Measurements from ENCODE around the gene NRSN2.

Gene NRSN2, protein sequence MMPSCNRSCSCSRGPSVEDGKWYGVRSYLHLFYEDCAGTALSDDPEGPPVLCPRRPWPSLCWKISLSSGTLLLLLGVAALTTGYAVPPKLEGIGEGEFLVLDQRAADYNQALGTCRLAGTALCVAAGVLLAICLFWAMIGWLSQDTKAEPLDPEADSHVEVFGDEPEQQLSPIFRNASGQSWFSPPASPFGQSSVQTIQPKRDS

GRCh38 chr20:346640-347316 lies at the start of gene NRSN2:
Gene NRSN2 (plus strand): TSS chr20:347111. CDS start chr20:349644, 2,533 bp downstream.
- DNase-seq: peak in 1 of 2 experiments; percentile 28

DNA sequence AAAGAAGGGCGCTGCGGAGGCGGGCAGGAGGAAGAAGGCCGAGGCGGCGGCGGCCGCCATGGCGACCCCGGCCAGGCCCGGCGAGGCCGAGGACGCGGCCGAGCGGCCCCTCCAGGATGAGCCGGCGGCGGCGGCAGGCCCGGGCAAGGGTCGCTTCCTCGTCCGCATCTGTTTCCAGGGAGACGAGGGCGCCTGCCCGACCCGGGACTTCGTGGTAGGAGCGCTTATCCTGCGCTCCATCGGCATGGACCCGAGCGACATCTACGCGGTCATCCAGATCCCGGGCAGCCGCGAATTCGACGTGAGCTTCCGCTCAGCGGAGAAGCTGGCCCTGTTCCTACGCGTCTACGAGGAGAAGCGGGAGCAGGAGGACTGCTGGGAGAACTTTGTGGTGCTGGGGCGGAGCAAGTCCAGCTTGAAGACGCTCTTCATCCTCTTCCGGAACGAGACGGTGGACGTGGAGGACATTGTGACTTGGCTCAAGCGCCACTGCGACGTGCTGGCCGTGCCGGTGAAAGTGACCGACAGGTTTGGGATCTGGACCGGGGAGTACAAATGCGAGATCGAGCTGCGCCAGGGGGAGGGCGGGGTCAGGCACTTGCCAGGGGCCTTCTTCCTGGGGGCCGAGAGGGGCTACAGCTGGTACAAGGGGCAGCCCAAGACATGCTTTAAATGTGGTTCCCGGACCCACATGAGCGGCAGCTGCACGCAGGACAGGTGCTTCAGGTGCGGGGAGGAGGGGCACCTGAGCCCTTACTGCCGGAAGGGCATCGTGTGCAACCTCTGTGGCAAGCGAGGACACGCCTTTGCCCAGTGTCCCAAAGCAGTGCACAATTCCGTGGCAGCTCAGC lies 48.8 kb upstream of the NRSN2 start:
- no peak for DNase-seq

DNA sequence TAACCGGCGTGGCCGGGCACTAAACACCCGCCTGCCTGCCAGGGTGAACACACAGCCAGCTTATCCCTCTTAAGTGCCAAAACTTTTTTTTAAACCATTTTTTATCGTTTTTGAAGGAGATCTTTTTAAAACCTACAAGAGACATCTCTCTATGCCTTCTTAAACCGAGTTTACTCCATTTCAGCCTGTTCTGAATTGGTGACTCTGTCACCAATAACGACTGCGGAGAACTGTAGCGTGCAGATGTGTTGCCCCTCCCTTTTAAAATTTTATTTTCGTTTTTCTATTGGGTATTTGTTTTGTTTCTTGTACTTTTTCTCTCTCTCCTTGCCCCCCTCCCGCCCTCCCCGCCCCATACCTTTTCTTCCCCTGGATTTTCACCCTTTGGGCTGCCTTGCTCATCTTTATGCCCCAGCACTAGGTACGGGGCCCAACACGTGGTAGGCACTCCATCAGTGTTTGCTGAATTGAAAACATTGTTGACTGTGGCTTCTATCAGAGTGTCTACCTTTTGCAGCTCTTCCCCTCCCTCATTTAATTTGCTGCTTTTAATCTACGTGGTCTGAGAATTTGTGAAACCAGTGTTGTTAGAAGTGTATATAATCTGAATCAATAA lies 48.0 kb upstream of the NRSN2 start:
- no peak for DNase-seq

GRCh38 chr20:300345-300990 lies 46.4 kb upstream of the NRSN2 start:
- no peak for DNase-seq

- DNase-seq: no peak
Measured at GRCh38 chr20:301886-302848, 44.7 kb upstream of the NRSN2 start.

DNA sequence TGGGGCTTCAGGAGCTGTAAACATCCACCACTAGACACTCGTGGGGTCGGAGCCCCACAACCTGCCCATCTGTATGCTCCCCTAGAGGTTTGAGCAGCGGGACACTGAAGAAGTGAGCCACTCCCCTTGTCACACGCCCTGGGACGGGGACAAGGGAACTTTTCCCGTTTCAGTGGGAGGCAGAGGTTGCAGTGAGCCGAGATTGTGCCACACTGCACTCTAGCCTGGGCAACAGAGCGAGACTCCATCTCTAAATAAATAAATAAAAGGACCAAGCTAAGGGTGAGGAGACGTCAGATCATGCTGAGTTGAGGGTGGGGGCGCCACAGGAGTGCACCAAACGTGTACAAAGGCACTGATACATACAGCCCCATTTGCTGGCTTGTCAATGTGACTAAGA lies 41.2 kb upstream of the NRSN2 start:
- DNase-seq: no peak

DNA sequence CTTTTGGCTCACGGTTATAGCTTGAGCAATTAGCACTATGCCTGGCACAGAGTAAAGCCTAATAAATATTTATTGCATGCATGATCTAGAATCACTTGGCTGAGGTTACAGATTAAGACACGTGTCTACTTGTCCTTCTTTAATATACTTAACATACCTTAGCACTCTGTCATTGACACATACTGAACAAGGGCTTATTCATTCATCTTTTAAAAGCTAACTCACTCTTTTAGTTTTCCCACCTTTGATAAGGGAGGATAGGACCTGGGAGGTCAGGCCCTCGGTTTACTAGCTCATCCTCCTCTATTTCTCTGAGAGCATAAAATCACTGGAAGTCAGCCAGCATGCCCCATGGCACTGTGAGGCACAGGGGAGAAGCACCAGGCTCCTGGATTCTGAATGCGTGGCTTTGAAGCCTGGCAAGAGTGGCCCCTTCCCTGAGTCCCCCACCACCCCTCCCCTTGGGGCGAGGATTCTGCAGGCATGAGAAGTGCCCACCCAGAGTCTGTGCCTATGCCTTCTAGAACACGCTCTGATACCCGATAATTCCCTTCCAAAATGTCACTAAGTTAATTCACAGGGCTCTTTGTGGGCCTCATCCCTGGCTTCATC lies 38.4 kb upstream of the NRSN2 start:
- no peak for DNase-seq

DNA sequence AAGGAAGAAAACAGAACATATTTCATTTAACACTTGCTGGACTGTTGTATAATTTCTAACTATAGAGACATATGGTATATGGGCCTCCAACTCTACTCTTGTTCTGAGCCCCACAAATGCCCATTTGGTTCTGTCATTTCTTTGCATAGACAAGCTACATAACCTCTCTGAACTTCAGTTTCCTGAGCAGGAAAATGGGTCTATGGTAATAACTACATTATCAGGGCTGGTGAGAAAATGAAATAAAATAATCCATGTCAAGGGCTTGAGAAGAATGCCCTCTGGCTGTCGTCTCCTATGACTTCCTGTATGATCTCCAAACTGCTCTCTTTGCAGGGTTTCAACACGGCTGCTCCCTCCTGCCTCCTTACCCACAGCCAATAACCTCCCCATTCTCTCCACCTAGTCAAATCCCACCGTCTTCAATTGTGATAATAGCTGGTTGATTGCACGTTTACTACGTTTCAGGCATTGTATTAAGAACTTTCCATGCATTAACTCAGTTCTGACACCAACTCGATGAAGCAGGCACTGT lies 37.5 kb upstream of the NRSN2 start:
- no peak for DNase-seq

DNA sequence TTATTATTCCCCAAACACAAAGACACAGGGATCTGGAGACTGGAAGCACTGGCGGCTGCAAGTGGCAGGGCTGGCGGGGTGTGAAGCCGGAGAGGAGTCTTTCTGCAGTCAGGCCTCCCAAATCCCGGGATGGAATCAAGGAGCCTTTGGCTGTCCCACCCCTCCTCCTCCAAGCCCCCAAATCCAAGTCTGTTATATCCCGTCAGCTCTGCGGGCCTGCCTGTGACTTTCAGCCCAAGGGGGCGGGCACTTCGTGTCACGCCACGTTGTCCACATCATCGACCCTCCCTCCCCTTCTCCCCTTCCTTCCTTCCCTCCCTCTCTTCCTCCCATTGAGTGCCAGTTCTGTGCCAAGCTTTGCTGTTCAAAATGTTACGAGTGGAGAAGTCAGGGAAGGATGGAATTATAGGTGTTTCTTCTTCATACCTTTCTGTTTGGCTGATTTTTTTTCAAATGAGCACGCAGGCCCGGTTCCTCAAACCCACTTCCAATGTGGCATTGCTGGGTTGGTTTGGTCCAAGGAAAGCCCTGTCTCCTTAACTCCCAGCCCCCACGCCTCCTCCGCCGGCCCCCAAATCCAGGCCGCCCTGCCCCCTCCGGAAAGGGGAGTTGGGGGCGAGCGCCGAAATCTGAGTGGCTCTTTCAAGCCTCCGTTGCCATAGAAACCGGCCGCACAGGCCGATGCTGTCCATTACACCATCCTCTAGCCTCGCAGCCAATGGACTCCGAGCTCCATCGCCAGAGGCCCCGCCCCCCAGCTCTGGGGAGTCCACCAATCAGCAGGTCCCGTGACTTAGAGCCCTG lies 36.9 kb upstream of the NRSN2 start:
- peak; percentile 97 to 98 for DNase-seq

DNA sequence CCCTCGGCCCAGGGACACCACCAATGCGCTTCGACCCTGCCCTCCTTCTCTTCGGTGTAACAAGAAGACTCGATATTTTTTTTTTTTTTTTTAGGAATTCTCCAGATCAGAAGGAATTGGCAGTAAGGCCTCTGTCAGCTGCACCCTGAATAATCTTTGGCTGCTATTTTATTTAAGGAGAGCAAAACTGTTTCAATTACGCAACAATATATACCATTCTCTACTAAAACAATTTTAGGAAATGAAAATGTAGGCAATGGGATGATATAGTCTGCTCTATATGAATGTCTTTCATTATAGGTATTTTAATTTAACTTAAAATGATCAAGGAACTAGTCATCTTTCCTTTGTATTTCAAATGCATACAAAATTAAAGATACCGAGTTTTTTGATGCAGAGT lies 36.3 kb upstream of the NRSN2 start:
- no peak for DNase-seq

DNA sequence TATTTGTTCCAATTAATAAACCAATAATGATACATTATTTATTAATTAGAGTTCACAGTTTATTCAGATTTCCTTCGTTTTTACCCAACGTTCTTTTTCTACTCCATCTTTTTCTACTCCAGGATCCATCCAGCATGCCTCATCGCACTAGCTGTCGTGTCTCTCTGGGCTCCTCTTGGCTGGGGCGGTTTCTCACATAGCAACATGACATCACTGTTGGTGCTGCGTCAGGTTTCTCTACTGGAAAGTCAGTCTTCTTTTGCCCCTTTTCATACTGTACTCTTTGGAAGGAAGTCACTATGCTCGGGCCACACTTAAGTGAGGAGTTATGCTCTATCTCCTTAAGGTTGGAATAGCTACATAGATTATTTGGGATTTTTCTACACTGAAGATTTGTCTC lies 35.3 kb upstream of the NRSN2 start:
- no peak for DNase-seq

DNA sequence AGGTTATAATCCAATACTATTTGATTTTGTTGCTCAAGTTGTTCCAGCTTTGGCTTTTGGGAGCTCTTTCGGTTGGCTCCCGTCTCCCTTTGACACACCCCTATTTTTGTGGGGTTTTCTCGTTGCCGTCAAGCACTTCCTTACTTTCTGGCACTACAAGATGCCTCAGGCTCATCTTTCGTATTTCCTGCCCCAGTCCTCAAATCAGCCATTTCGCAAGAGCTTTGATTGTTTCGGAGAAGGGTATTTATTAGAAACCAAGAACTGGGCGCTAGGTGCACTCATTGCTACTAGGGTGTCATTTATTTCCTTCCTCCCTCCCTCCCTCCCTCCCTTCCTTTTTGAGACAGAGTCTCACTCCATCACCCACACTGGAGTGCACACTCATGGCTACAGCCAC lies 34.8 kb upstream of the NRSN2 start:
- DNase-seq: no peak

- DNase-seq: no peak
Measured at GRCh38 chr20:312866-313265, 34.0 kb upstream of the NRSN2 start.

DNA sequence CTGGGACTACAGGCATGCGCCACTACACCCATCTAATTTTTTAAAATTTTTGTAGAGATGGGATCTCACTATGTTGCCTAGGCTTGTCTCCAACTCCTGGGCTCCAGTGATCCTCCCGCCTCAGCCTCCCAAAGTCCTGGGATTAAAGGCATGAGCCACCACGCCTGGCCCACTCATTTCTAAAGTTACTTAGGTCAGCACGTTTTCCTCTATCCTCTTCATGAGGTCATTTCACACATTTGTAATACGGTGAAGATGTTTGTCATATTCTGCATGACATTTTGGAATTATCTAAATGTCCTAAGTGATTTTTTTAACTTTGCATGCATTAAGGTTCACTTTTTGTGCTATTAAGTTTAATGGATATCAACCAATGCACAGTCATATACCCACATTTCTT lies 33.5 kb upstream of the NRSN2 start:
- no peak for DNase-seq

DNA sequence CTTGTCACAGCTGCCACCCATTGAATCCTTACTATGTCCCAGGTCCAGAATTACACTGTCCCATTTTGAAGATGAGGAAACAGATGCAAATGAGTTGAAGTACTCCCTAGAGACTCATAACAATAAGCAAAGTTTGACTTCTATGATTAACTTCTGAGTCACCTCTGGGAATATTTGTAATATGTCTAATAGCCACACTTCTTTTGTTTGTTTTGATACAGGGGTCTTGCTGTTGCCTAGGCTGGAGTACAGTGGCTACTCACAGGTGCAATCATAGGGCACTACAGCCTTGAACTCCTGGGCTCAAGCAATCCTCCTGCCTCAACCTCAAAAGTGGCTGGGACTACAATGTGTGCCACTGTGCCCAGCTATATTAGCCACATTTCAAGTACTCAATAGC lies 33.0 kb upstream of the NRSN2 start:
- DNase-seq: no peak

DNA sequence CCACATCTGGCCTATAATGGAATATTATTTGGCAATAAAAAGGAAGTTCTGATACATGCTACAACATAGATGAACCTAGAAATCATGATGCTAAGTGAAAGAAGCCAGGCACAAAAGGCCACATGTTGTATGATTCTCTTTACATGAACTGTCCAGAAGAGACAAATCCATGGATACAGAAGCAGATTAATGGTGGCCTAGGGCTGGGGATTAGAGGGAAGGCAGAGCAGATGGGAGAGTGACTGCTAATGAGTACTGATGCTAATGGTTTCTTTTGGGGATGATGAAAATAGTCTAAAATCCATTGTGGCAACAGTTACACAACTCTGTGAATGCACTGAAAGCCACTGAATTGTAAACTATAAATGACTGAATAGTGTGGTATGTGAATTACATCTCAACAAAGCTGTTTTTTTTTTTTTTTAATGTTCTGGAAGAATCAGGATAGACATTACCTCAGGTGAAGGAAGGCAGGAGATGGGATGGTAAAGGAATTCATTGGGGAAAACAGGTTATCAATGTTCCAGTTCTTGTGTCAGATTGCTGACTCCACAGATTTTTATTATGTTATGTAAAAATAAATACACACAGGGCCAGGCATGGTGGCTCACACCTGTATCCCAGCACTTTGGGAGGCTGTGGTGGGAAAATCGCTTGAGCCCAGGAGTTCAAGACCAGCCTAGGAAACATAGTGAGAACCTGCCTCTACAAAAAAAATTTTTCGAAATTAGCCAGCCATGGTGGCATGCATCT lies 30.4 kb upstream of the NRSN2 start:
- no peak for DNase-seq

- peak in 1 of 2 experiments; percentile 47 for DNase-seq
Measured at GRCh38 chr20:324177-325044, 22.5 kb upstream of the NRSN2 start.

Measured in cerebellar nuclear complex (tissue), 1 donor.